ENCODE results near the gene PCSK2. TPM values are rescaled to one million over a fixed set of nuclear protein-coding genes. Genes with fewer than 3 reads are reported as not detected.

The PCSK2 gene
- polyA plus RNA-seq, 2 of the 4 experiments (the other 2 are of a cell fraction): 0.01 TPM; not detected in 1

GRCh38 chr20:17350321-17350720, 123.5 kb downstream of the PCSK2 start:
- no peak overlapping the region for H3K4me2 ChIP-seq
- TF ChIP-seq EHF (CRISPR knock-in tag; IDR thresholded peaks at IDR 0.05) (no peak), NPAS2 (CRISPR knock-in tag; IDR thresholded peaks at IDR 0.05; ENCODE audit: borderline replicate concordance) (no peak), MAX (IDR thresholded peaks at IDR 0.05) (no peak), JUN (IDR thresholded peaks at IDR 0.05) (no peak), HOXA7 (CRISPR knock-in tag; IDR thresholded peaks at IDR 0.05) (no peak), SREBF2 (IDR thresholded peaks at IDR 0.05) (no peak), CBX2 (IDR thresholded peaks at IDR 0.05; ENCODE audit: borderline replicate concordance, low read depth) (no peak), NFE2L2 (conservative IDR thresholded peaks at IDR 0.05; ENCODE audit: low read length) (no peak), PBX3 (IDR thresholded peaks at IDR 0.05) (no peak), POLR2A (IDR thresholded peaks at IDR 0.05; ENCODE audit: low read length) (no peak), FOSB (CRISPR knock-in tag; IDR thresholded peaks at IDR 0.05) (no peak), ZC3H11A (IDR thresholded peaks at IDR 0.05) (no peak)
- POLR2A ChIA-PET: no interaction called here
- CTCF ChIA-PET: no interaction called here
- no peak for DNase-seq (ENCODE audit: low read depth in 1 of 2, low spot score in 1 of 2)
- H3K27ac ChIP-seq: no peak overlapping the region
- no peaks in the 10 kb centered on the region for H3K4me1 ChIP-seq
- ATAC-seq: no peak
- H3K9me3 ChIP-seq: no peaks in the 10 kb centered on the region
- no peak for FAIRE-seq
- 40% methylated on average over 3 of the region's 3 CpGs for WGBS (ENCODE audit: missing lambda C conversion rate)
- H3K4me3 ChIP-seq: no peak overlapping the region

GRCh38 chr20:17357238-17357637, 130.4 kb downstream of the PCSK2 start:
- FAIRE-seq (no peak), DNase-seq (ENCODE audit: low read depth in 1 of 2, low spot score in 1 of 2) (no peak), ATAC-seq (no peak)
- no peaks in the 10 kb centered on the region for H3K9me3 ChIP-seq
- no peak for TF ChIP-seq ESRRA (IDR thresholded peaks at IDR 0.05; ENCODE audit: borderline replicate concordance, low read length)
- TF ChIP-seq KDM5A (IDR thresholded peaks at IDR 0.05): no peak
- no peak for TF ChIP-seq NR3C1 (IDR thresholded peaks at IDR 0.05)
- TF ChIP-seq KDM1A (IDR thresholded peaks at IDR 0.05; ENCODE audit: low read depth): no peak
- no peak for TF ChIP-seq TFCP2L1 (CRISPR knock-in tag; IDR thresholded peaks at IDR 0.05)
- TF ChIP-seq CEBPB (IDR thresholded peaks at IDR 0.05): no peak
- TF ChIP-seq SMC3 (IDR thresholded peaks at IDR 0.05): no peak
- no peak for TF ChIP-seq RNF2 (IDR thresholded peaks at IDR 0.05; ENCODE audit: borderline replicate concordance, low read depth)
- TF ChIP-seq FOXS1 (CRISPR knock-in tag; IDR thresholded peaks at IDR 0.05): no peak
- no peak for TF ChIP-seq HOXB5 (CRISPR knock-in tag; IDR thresholded peaks at IDR 0.05)
- TF ChIP-seq ZNF302 (CRISPR knock-in tag; IDR thresholded peaks at IDR 0.05): no peak
- ChIA-PET POLR2A (no interaction called here), CTCF (no interaction called here)
- no peaks in the 10 kb centered on the region for H3K4me1 ChIP-seq
- 40% methylated on average over 2 of the region's 2 CpGs for WGBS (ENCODE audit: missing lambda C conversion rate)
- no peak overlapping the region for H3K27ac ChIP-seq
- no peak overlapping the region for H3K4me3 ChIP-seq
- H3K4me2 ChIP-seq: no peak overlapping the region

GRCh38 chr20:17358854-17359253, 132.0 kb downstream of the PCSK2 start:
- CTCF ChIA-PET: interaction anchor here (0.7 to 1.4 kb wide), 3 partner anchors 14 to 537 kb away, joined by 3 to 5 read pairs (median 3); no protein-coding TSS in a partner anchor
- no peaks in the 10 kb centered on the region for H3K4me1 ChIP-seq
- POLR2A ChIA-PET: no interaction called here
- H3K27ac ChIP-seq: no peak overlapping the region
- no peak for TF ChIP-seq SREBF2 (IDR thresholded peaks at IDR 0.05)
- DNase-seq (ENCODE audit: low read depth in 1 of 2, low spot score in 1 of 2): no peak
- no peak for FAIRE-seq
- no peak overlapping the region for H3K4me2 ChIP-seq
- no peak for ATAC-seq
- H3K9me3 ChIP-seq: no peaks in the 10 kb centered on the region
- WGBS (ENCODE audit: missing lambda C conversion rate): 0% methylated on average over 1 of the region's 1 CpG
- H3K4me3 ChIP-seq: no peak overlapping the region

- FAIRE-seq (no peak), ATAC-seq (peak in 1 of 2 experiments; percentile 24; a peak in 1 of 6 replicates), DNase-seq (ENCODE audit: low read depth in 1 of 2, low spot score in 1 of 2) (no peak)
- Histone ChIP-seq H3K9me3 (no peaks in the 10 kb centered on the region), H3K4me2 (no peak overlapping the region), H3K4me3 (no peak overlapping the region), H3K27ac (no peak overlapping the region), H3K4me1 (no peaks in the 10 kb centered on the region)
- POLR2A ChIA-PET: no interaction called here
- 0% methylated on average over 4 of the region's 4 CpGs for WGBS (ENCODE audit: missing lambda C conversion rate)
- no peak for TF ChIP-seq BCL3 (IDR thresholded peaks at IDR 0.05)
- TF ChIP-seq TFCP2L1 (CRISPR knock-in tag; IDR thresholded peaks at IDR 0.05): no peak
- CTCF ChIA-PET: no interaction called here
Observed at GRCh38 chr20:17364681-17365080, 137.8 kb downstream of the PCSK2 start.

Measured in A549 (cell line).